ENCODE results near the gene GPX4.

DNA sequence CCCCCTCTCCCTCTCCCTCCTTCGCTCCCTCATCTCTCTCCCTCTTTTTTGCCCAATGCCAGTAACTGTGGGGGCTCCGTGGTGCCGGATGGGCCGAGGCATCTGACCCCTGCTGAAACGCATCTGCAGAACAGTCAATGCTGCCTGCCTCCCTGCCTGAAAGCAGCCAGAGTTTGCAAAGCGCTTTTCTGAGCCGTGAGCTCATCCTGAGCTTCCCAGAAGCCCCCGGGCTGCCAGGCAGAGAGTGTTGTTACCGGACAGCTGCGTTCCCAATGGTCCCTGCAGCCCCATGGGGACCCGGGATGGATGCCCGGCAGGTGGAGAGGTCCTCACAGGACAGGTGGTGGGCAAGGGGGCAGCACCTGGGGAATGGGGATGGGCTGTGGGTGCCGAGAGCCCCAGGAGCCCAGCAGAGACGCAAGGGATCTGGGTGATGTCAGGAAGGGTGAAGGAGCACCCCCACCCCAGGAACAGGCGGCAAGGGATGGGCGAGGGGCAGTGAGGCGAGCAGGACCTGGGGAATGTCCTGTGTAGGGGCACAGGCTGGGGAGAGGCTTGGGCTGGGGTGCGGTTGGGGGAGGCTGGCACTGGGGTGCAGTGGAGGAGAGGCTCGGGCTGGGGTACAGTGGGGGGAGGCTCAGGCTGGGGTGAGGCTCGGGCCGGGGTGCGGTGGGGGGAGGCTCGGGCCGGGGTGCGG, 33.0 kb downstream of the GPX4 start:
- TF ChIP-seq EP300 (IDR thresholded peaks at IDR 0.05) (peak; percentile 34), POLR2AphosphoS5 (IDR thresholded peaks at IDR 0.05) (no peak), POLR2A (IDR thresholded peaks at IDR 0.05; ENCODE audit: low read depth) (no peak)
- TF ChIP-seq, protein P1, sequence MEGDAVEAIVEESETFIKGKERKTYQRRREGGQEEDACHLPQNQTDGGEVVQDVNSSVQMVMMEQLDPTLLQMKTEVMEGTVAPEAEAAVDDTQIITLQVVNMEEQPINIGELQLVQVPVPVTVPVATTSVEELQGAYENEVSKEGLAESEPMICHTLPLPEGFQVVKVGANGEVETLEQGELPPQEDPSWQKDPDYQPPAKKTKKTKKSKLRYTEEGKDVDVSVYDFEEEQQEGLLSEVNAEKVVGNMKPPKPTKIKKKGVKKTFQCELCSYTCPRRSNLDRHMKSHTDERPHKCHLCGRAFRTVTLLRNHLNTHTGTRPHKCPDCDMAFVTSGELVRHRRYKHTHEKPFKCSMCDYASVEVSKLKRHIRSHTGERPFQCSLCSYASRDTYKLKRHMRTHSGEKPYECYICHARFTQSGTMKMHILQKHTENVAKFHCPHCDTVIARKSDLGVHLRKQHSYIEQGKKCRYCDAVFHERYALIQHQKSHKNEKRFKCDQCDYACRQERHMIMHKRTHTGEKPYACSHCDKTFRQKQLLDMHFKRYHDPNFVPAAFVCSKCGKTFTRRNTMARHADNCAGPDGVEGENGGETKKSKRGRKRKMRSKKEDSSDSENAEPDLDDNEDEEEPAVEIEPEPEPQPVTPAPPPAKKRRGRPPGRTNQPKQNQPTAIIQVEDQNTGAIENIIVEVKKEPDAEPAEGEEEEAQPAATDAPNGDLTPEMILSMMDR (IDR thresholded peaks at IDR 0.05) = no peak
